ENCODE data around the gene CSNK1G2.

DNA sequence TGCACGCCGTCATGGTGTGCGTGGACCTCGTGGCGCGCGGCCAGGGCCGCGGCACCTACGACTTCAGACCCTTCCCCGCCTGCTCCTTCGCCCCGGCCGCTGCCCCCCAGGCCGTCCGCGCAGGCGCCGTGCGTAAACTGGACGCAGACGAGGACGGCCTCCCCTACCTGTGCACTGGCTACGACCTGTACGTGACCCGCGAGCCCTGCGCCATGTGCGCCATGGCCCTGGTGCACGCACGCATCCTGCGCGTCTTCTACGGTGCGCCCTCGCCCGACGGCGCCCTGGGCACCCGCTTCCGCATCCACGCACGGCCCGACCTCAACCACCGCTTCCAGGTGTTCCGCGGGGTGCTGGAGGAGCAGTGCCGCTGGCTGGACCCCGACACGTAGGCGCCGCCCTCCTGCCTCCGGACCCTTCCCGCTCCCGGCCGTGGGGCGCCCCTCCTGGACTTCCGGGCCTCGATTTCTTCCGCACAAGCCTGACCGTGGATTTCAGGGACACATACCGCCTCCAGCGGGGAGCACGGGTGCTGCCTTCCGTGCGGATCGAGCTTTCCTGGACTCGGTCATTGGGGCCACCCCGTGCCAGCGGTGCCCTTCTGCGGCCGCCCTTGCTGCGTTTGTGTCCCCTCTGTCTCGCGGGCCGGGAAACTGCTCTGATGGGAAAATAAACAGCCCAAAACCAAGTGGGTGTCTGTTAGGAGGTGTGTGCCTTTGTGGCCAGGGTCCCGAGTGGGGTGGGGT lies 28.0 kb upstream of the CSNK1G2 start:
- TF ChIP-seq, protein P1, sequence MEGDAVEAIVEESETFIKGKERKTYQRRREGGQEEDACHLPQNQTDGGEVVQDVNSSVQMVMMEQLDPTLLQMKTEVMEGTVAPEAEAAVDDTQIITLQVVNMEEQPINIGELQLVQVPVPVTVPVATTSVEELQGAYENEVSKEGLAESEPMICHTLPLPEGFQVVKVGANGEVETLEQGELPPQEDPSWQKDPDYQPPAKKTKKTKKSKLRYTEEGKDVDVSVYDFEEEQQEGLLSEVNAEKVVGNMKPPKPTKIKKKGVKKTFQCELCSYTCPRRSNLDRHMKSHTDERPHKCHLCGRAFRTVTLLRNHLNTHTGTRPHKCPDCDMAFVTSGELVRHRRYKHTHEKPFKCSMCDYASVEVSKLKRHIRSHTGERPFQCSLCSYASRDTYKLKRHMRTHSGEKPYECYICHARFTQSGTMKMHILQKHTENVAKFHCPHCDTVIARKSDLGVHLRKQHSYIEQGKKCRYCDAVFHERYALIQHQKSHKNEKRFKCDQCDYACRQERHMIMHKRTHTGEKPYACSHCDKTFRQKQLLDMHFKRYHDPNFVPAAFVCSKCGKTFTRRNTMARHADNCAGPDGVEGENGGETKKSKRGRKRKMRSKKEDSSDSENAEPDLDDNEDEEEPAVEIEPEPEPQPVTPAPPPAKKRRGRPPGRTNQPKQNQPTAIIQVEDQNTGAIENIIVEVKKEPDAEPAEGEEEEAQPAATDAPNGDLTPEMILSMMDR (conservative IDR thresholded peaks at IDR 0.05; ENCODE audit: low read depth in 2 of 2) = no peak
- TF ChIP-seq EZH2 (IDR thresholded peaks at IDR 0.05; ENCODE audit: low read depth, unreplicated experiment) (no peak), NANOG (IDR thresholded peaks at IDR 0.05; ENCODE audit: borderline replicate concordance) (no peak), POLR2AphosphoS5 (IDR thresholded peaks at IDR 0.05; ENCODE audit: low read depth) (no peak), CREB1 (CRISPR knock-in tag; IDR thresholded peaks at IDR 0.05; ENCODE audit: low read depth) (no peak)
- TF ChIP-seq, protein P2, sequence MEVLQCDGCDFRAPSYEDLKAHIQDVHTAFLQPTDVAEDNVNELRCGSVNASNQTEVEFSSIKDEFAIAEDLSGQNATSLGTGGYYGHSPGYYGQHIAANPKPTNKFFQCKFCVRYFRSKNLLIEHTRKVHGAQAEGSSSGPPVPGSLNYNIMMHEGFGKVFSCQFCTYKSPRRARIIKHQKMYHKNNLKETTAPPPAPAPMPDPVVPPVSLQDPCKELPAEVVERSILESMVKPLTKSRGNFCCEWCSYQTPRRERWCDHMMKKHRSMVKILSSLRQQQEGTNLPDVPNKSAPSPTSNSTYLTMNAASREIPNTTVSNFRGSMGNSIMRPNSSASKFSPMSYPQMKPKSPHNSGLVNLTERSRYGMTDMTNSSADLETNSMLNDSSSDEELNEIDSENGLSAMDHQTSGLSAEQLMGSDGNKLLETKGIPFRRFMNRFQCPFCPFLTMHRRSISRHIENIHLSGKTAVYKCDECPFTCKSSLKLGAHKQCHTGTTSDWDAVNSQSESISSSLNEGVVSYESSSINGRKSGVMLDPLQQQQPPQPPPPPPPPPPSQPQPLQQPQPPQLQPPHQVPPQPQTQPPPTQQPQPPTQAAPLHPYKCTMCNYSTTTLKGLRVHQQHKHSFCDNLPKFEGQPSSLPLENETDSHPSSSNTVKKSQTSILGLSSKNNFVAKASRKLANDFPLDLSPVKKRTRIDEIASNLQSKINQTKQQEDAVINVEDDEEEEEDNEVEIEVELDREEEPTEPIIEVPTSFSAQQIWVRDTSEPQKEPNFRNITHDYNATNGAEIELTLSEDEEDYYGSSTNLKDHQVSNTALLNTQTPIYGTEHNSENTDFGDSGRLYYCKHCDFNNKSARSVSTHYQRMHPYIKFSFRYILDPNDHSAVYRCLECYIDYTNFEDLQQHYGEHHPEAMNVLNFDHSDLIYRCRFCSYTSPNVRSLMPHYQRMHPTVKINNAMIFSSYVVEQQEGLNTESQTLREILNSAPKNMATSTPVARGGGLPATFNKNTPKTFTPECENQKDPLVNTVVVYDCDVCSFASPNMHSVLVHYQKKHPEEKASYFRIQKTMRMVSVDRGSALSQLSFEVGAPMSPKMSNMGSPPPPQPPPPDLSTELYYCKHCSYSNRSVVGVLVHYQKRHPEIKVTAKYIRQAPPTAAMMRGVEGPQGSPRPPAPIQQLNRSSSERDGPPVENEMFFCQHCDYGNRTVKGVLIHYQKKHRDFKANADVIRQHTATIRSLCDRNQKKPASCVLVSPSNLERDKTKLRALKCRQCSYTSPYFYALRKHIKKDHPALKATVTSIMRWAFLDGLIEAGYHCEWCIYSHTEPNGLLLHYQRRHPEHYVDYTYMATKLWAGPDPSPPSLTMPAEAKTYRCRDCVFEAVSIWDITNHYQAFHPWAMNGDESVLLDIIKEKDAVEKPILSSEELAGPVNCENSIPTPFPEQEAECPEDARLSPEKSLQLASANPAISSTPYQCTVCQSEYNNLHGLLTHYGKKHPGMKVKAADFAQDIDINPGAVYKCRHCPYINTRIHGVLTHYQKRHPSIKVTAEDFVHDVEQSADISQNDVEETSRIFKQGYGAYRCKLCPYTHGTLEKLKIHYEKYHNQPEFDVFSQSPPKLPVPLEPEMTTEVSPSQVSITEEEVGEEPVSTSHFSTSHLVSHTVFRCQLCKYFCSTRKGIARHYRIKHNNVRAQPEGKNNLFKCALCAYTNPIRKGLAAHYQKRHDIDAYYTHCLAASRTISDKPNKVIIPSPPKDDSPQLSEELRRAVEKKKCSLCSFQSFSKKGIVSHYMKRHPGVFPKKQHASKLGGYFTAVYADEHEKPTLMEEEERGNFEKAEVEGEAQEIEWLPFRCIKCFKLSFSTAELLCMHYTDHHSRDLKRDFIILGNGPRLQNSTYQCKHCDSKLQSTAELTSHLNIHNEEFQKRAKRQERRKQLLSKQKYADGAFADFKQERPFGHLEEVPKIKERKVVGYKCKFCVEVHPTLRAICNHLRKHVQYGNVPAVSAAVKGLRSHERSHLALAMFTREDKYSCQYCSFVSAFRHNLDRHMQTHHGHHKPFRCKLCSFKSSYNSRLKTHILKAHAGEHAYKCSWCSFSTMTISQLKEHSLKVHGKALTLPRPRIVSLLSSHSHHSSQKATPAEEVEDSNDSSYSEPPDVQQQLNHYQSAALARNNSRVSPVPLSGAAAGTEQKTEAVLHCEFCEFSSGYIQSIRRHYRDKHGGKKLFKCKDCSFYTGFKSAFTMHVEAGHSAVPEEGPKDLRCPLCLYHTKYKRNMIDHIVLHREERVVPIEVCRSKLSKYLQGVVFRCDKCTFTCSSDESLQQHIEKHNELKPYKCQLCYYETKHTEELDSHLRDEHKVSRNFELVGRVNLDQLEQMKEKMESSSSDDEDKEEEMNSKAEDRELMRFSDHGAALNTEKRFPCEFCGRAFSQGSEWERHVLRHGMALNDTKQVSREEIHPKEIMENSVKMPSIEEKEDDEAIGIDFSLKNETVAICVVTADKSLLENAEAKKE (CRISPR knock-in tag; IDR thresholded peaks at IDR 0.05) = no peak
- TF ChIP-seq, protein P3, sequence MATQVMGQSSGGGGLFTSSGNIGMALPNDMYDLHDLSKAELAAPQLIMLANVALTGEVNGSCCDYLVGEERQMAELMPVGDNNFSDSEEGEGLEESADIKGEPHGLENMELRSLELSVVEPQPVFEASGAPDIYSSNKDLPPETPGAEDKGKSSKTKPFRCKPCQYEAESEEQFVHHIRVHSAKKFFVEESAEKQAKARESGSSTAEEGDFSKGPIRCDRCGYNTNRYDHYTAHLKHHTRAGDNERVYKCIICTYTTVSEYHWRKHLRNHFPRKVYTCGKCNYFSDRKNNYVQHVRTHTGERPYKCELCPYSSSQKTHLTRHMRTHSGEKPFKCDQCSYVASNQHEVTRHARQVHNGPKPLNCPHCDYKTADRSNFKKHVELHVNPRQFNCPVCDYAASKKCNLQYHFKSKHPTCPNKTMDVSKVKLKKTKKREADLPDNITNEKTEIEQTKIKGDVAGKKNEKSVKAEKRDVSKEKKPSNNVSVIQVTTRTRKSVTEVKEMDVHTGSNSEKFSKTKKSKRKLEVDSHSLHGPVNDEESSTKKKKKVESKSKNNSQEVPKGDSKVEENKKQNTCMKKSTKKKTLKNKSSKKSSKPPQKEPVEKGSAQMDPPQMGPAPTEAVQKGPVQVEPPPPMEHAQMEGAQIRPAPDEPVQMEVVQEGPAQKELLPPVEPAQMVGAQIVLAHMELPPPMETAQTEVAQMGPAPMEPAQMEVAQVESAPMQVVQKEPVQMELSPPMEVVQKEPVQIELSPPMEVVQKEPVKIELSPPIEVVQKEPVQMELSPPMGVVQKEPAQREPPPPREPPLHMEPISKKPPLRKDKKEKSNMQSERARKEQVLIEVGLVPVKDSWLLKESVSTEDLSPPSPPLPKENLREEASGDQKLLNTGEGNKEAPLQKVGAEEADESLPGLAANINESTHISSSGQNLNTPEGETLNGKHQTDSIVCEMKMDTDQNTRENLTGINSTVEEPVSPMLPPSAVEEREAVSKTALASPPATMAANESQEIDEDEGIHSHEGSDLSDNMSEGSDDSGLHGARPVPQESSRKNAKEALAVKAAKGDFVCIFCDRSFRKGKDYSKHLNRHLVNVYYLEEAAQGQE (IDR thresholded peaks at IDR 0.05; ENCODE audit: unreplicated experiment) = no peak

All from GM23338 (cell line).